Adipose tissue (tissue), 3 donors: ENCODE results near the gene BCL2. TPM values are rescaled to one million over a fixed set of nuclear protein-coding genes. Genes with fewer than 3 reads are reported as not detected.

Experiments
- H3K27ac ChIP-seq: one replicate; pipeline ENCODE4 v1.5.1; 2013; ENCODE audit warnings: low read depth, low read length
- WGBS, 3 donors: extraction: QIAGEN DNeasy Blood & Tissue Kit; methylation state at CpG; one replicate each; pipeline ENCODE4 v1.1.7; 2013; 5-methylcytosine and 5-hydroxymethylcytosine counted together
- polyA plus RNA-seq, 3 donors: library from polyadenylated mRNA; stranded (reverse); fragments of 200-250 nt; gene quantifications; one replicate each; pipeline ENCODE4 v1.2.3, GENCODE V29; 2013
- donor health status: healthy with polysubstance abuse.
- donor health status: Bipolar disorder and iron deficiency.
- donor health status: healthy.

Gene BCL2
- polyA plus RNA-seq, 3 donors, result 1.2 to 16.2 (median 10.1) TPM

GRCh38 chr18:63336366-63337099 lies 17.0 kb upstream of the BCL2 start:
- no peak overlapping the region for H3K27ac ChIP-seq

DNA sequence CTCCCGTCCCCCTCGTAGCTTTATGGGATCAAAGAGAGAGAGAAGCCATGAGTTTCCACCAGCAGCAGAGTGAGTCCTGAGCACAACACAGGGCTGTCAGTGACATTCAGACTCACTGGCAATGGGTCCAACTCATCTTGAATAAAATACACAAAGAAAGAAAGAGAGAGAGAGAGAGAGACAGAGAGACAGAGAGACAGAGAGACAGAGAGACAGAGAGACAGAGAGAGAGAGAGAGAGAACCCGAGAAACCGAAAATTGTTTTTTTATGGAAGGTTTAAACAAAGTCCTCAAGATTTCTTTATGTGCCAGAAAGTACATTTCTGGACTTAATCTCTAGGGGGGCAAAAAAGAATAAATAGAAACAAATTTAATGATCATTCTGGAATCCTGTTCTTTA lies 11.5 kb upstream of the BCL2 start:
- 86 to 91% (median 86%) methylated on average over 4 of the region's 4 CpGs for WGBS, 3 donors

More at GRCh38 chr18:63336366-63337099, 17.0 kb upstream of the BCL2 start:
- 59 to 63% (median 61%) methylated on average over 8 of the region's 8 CpGs for WGBS, 3 donors

GRCh38 chr18:63329431-63330145 lies 10.0 kb upstream of the BCL2 start:
- H3K27ac ChIP-seq, result no peak overlapping the region
- WGBS, 3 donors, result 73 to 81% (median 80%) methylated on average over 7 of the region's 7 CpGs

More for the DNA sequence above, 11.5 kb upstream of the BCL2 start:
- H3K27ac ChIP-seq, result no peak overlapping the region

DNA sequence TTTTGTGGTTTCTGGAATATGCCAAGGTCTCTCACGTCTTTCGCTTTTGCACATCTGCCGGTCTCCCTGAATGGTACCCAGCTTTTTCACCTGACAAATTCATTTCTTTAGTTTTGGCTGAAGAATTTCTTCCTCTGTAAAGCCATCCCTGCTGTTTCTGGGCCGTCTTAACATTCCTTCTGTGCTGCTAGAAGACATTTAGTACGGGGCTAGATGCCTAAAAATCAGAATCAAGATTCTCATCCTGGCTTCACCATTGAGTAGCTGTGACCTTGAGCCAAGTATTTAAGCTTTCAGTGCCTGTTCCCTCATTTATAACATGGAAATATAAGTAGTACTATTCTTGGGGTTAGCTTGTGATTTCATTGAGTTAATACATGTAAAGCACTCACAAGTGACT lies 6.4 kb upstream of the BCL2 start:
- no peak overlapping the region for H3K27ac ChIP-seq
- 86 to 90% (median 88%) methylated on average over 5 of the region's 5 CpGs for WGBS, 3 donors

DNA sequence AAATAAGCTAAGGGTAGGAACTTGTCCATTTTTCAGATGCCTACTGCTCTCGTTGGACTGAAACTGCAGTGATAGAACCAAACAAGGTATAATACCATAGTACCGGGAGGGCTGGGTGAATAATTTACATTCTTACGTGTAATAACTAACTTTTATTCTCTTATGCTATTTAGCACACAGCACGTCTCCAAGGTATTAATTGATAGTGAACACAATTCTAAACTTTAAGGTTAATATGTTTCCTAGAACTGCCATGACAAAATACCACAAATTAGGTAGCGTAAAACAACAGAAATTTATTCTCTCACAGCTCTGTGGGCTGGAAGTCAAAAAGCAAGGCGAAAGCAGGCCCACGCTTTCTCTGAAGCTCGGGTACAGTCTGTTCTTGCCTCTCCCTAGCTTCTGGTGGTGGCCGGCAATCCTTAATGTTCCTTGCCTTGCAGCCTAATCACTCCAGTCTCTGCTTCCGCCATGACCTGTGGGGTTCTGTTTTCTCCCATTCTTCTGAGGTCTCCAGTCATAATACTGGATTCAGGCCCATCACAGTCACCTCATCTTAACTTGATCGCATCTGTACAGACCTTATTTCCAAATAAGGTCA lies 5.6 kb upstream of the BCL2 start:
- H3K27ac ChIP-seq, result no peak overlapping the region
- 70 to 93% (median 91%) methylated on average over 11 of the region's 11 CpGs for WGBS, 3 donors

- H3K27ac ChIP-seq, result no peak overlapping the region
- 22 to 34% (median 32%) methylated on average over 8 of the region's 8 CpGs for WGBS, 3 donors
These were observed 3.5 kb upstream of the BCL2 start for GRCh38 chr18:63322908-63323634.

GRCh38 chr18:63322206-63322605 lies 2.6 kb upstream of the BCL2 start:
- WGBS, 3 donors, result 55 to 88% (median 63%) methylated on average over 4 of the region's 4 CpGs
- no peak overlapping the region for H3K27ac ChIP-seq

- no peak overlapping the region for H3K27ac ChIP-seq
- WGBS, 3 donors, result 82 to 85% (median 83%) methylated on average over 9 of the region's 9 CpGs
These were observed 1.7 kb upstream of the BCL2 start for GRCh38 chr18:63321291-63321690.

DNA sequence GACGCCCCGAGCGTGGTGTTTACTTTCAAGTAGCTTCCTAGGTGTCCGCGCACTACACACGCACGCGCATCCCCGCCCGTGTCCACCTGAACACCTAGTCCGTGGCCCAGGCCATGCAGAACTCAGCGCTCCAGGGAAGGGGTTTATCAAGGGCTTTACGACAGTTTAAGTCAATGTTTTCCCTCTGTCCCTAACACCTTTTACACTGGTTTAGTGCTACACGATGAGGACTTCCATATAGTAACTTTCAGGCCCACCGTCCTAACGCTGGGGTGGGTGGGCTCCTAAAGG lies 1.4 kb upstream of the BCL2 start:
- H3K27ac ChIP-seq, result no peak overlapping the region

GRCh38 chr18:63320123-63320974 lies 780 bp upstream of the BCL2 start:
- 1 to 2% (median 1%) methylated on average over 65 to 88 of the region's 92 CpGs for WGBS, 3 donors
- H3K27ac ChIP-seq, result no peak overlapping the region

More for the DNA sequence above, 1.4 kb upstream of the BCL2 start:
- WGBS, 3 donors, result 32 to 55% (median 47%) methylated on average over 16 of the region's 16 CpGs

- H3K27ac ChIP-seq, result no peak overlapping the region
- WGBS, 3 donors, result 1% methylated on average over 8 of the region's 8 CpGs
These were observed 633 bp downstream of the BCL2 start for GRCh38 chr18:63318889-63319382.

DNA sequence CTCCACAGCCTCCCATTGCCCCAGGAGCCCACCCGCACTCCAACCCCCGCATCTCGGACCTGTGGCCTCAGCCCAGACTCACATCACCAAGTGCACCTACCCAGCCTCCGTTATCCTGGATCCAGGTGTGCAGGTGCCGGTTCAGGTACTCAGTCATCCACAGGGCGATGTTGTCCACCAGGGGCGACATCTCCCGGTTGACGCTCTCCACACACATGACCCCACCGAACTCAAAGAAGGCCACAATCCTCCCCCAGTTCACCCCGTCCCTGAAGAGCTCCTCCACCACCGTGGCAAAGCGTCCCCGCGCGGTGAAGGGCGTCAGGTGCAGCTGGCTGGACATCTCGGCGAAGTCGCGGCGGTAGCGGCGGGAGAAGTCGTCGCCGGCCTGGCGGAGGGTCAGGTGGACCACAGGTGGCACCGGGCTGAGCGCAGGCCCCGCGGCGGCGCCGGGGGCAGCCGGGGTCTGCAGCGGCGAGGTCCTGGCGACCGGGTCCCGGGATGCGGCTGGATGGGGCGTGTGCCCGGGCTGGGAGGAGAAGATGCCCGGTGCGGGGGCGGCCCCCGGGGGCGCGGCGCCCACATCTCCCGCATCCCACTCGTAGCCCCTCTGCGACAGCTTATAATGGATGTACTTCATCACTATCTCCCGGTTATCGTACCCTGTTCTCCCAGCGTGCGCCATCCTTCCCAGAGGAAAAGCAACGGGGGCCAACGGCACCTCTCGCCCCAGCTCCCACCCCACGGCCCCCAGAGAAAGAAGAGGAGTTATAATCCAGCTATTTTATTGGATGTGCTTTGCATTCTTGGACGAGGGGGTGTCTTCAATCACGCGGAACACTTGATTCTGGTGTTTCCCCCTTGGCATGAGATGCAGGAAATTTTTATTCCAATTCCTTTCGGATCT lies 1.3 kb downstream of the BCL2 start:
- H3K27ac ChIP-seq, result no peak overlapping the region
- WGBS, 3 donors, result 4 to 5% (median 4%) methylated on average over 57 to 66 of the region's 66 CpGs

- WGBS, 3 donors, result 61 to 80% (median 66%) methylated on average over 10 of the region's 10 CpGs
- H3K27ac ChIP-seq, result no peak overlapping the region
These were observed 2.0 kb downstream of the BCL2 start for GRCh38 chr18:63317556-63317946.

- no peak overlapping the region for H3K27ac ChIP-seq
- WGBS, 3 donors, result 72 to 85% (median 75%) methylated on average over 4 of the region's 4 CpGs
These were observed 2.7 kb downstream of the BCL2 start for GRCh38 chr18:63316612-63317555.

DNA sequence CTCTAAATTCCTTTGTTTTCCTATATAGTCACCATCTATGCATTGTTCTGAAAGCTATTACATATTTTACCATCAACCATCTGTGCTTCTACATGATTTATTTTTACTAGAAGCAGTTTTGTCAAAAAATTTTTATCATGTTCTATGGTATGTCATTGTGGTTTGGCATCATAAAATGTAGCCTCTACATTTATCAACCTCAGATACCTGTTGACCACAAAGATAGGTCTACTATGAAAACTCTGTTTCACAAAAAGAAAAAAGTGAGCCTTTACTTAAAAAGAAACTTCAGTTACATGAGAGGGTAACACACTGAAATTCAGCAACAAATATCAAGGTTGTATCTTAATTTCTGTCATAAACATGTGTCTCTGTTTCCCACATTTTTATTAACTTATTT lies 3.7 kb downstream of the BCL2 start:
- no peak overlapping the region for H3K27ac ChIP-seq

DNA sequence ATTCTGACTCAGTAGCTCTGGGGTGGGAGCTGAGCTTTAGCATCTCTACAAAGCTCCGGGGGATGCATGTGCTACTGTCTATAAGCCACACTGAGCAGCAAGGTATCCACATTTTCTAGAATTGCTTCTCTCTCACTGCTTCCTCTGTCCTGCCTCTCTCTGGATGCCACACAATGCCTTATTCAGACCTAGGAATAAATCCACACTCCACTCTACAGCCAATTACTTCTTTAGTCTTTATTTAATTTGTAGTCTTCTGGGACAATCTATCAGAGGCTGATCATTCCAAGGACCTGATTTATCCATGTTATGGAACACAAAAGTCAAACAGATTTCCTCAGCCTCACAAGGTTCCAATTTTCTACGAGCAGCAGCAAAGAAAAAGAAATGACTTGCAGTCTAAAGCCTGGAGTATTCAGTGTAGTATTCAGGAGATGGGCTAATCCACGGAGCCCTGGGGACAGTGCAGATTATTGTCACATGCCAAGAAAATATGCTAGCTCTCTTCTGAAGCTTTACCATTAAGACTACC lies 4.4 kb downstream of the BCL2 start:
- 51 to 71% (median 56%) methylated on average over 3 of the region's 3 CpGs for WGBS, 3 donors
- no peak overlapping the region for H3K27ac ChIP-seq
